Neural cell (in vitro differentiated cells): ENCODE data around the gene RNF181.

Source experiments
- EP300 ChIP-seq: fragments of 450-650 bp; conservative IDR thresholded peaks from 2 replicates; pipeline ENCODE4 v1.6.1; 2014; ENCODE audit warnings: antibody characterized with exemption, mild to moderate bottlenecking, moderate library complexity; ENCODE audit not compliant: poor library complexity, severe bottlenecking
- EZH2 ChIP-seq: fragments of 200-600, 300-800 bp; shearing (Covaris generic), sonication (generic); IDR thresholded peaks from 2 replicates; pipeline ENCODE4 v1.6.1; 2014; ENCODE audit warnings: antibody characterized with exemption, low read length, borderline replicate concordance, mild to moderate bottlenecking; ENCODE audit not compliant: insufficient read depth, poor library complexity, severe bottlenecking
- MXI1 ChIP-seq: fragments of 450-650 bp; conservative IDR thresholded peaks from 2 replicates; pipeline ENCODE4 v1.6.1; 2014; ENCODE audit warnings: antibody characterized with exemption, mild to moderate bottlenecking; ENCODE audit not compliant: poor library complexity, severe bottlenecking
- TAF1 ChIP-seq: IDR thresholded peaks from 2 replicates; pipeline ENCODE4 v1.6.1; 2012; ENCODE audit warnings: low read depth
- TF ChIP-seq, protein P1 (sequence below): fragments of 450-650 bp; IDR thresholded peaks from 2 replicates; pipeline ENCODE4 v1.5.1; 2014; ENCODE audit warnings: antibody characterized with exemption, mild to moderate bottlenecking, moderate library complexity; ENCODE audit not compliant: poor library complexity, severe bottlenecking
- TF ChIP-seq, protein P2 (sequence below): IDR thresholded peaks from 2 replicates; pipeline ENCODE4 v1.6.1; 2012; ENCODE audit warnings: borderline replicate concordance

DNA sequence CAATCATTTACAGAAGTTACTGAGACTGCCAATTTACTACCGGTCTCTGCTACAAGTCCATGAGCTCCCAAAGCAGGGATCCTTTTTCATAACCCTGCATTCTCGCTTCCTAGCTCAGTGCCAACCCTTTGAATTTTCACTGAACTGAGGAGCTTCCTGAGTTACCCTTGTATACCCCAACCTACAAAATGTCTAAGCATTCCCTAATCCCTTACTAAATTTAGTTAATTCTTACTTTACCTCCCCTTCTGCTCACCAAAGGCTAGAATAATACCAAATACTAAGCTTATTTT is 47.0 kb upstream of the RNF181 start:
- TF ChIP-seq, protein P1, sequence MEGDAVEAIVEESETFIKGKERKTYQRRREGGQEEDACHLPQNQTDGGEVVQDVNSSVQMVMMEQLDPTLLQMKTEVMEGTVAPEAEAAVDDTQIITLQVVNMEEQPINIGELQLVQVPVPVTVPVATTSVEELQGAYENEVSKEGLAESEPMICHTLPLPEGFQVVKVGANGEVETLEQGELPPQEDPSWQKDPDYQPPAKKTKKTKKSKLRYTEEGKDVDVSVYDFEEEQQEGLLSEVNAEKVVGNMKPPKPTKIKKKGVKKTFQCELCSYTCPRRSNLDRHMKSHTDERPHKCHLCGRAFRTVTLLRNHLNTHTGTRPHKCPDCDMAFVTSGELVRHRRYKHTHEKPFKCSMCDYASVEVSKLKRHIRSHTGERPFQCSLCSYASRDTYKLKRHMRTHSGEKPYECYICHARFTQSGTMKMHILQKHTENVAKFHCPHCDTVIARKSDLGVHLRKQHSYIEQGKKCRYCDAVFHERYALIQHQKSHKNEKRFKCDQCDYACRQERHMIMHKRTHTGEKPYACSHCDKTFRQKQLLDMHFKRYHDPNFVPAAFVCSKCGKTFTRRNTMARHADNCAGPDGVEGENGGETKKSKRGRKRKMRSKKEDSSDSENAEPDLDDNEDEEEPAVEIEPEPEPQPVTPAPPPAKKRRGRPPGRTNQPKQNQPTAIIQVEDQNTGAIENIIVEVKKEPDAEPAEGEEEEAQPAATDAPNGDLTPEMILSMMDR = no peak
- no peak for TF ChIP-seq TAF1
- no peak for TF ChIP-seq EP300
- TF ChIP-seq, protein P2, sequence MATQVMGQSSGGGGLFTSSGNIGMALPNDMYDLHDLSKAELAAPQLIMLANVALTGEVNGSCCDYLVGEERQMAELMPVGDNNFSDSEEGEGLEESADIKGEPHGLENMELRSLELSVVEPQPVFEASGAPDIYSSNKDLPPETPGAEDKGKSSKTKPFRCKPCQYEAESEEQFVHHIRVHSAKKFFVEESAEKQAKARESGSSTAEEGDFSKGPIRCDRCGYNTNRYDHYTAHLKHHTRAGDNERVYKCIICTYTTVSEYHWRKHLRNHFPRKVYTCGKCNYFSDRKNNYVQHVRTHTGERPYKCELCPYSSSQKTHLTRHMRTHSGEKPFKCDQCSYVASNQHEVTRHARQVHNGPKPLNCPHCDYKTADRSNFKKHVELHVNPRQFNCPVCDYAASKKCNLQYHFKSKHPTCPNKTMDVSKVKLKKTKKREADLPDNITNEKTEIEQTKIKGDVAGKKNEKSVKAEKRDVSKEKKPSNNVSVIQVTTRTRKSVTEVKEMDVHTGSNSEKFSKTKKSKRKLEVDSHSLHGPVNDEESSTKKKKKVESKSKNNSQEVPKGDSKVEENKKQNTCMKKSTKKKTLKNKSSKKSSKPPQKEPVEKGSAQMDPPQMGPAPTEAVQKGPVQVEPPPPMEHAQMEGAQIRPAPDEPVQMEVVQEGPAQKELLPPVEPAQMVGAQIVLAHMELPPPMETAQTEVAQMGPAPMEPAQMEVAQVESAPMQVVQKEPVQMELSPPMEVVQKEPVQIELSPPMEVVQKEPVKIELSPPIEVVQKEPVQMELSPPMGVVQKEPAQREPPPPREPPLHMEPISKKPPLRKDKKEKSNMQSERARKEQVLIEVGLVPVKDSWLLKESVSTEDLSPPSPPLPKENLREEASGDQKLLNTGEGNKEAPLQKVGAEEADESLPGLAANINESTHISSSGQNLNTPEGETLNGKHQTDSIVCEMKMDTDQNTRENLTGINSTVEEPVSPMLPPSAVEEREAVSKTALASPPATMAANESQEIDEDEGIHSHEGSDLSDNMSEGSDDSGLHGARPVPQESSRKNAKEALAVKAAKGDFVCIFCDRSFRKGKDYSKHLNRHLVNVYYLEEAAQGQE = no peak
- TF ChIP-seq EZH2 = no peak
- TF ChIP-seq MXI1 = no peak
